ENCODE data around the gene CAPN1.
"Not testable (repeated sequence)": the region's sequence is repeated elsewhere in the genome, so short reads cannot be mapped to it uniquely, and the experiment has no call there.

CAPN1 gene

GRCh38 chr11:65172600-65172999 is 9.1 kb upstream of the CAPN1 start:
- no peak overlapping the region for H3K4me3 ChIP-seq (ENCODE audit: low read depth, low read length)

GRCh38 chr11:65174571-65175010 is 7.1 kb upstream of the CAPN1 start:
- H3K4me3 ChIP-seq (ENCODE audit: low read depth, low read length); DNase-seq (ENCODE audit: low read depth): not testable (repeated sequence)

More at GRCh38 chr11:65172600-65172999, 9.1 kb upstream of the CAPN1 start:
- TF ChIP-seq CTCF (conservative IDR thresholded peaks at IDR 0.05; ENCODE audit: low read depth, low read length): no peak
- DNase-seq (ENCODE audit: low read depth): no peak

- DNase-seq (ENCODE audit: low read depth): peak; percentile 55
- peak overlapping the region; percentile 87 for H3K4me3 ChIP-seq (ENCODE audit: low read depth, low read length)
Measured at GRCh38 chr11:65180877-65181568, 705 bp upstream of the CAPN1 start.

GRCh38 chr11:65182258-65183170 is 786 bp downstream of the CAPN1 start:
- H3K4me3 ChIP-seq (ENCODE audit: low read depth, low read length): peak overlapping the region; percentile 87
- peak; percentile 20 for DNase-seq (ENCODE audit: low read depth)
- TF ChIP-seq CTCF (conservative IDR thresholded peaks at IDR 0.05; ENCODE audit: low read depth, low read length): no peak

More at GRCh38 chr11:65180877-65181568, 705 bp upstream of the CAPN1 start:
- TF ChIP-seq CTCF (conservative IDR thresholded peaks at IDR 0.05; ENCODE audit: low read depth, low read length): peak; percentile 49

GRCh38 chr11:65183201-65183891 is 1.6 kb downstream of the CAPN1 start:
- TF ChIP-seq CTCF (conservative IDR thresholded peaks at IDR 0.05; ENCODE audit: low read depth, low read length): no peak
- no peak for DNase-seq (ENCODE audit: low read depth)
- H3K4me3 ChIP-seq (ENCODE audit: low read depth, low read length): peak overlapping the region; percentile 87

GRCh38 chr11:65184146-65184545 is 2.4 kb downstream of the CAPN1 start:
- no peak for TF ChIP-seq CTCF (conservative IDR thresholded peaks at IDR 0.05; ENCODE audit: low read depth, low read length)
- DNase-seq (ENCODE audit: low read depth): no peak
- no peak overlapping the region for H3K4me3 ChIP-seq (ENCODE audit: low read depth, low read length)

- no peak for DNase-seq (ENCODE audit: low read depth)
- TF ChIP-seq CTCF (conservative IDR thresholded peaks at IDR 0.05; ENCODE audit: low read depth, low read length): no peak
- no peak overlapping the region for H3K4me3 ChIP-seq (ENCODE audit: low read depth, low read length)
Measured at GRCh38 chr11:65185171-65185570, 3.4 kb downstream of the CAPN1 start.

All from choroid plexus epithelial cell (primary cell).